GM12878 (cell line): Measurements from ENCODE around the gene BORCS8. TPM values are rescaled to one million over a fixed set of nuclear protein-coding genes. Genes with fewer than 3 reads are reported as not detected.

ENCODE experiments used
- ASH2L ChIP-seq: fragments of 300-600, 200-600 bp; sonication (generic); IDR thresholded peaks from 2 replicates; pipeline ENCODE4 v1.6.1; 2017; ENCODE audit warnings: low read depth, mild to moderate bottlenecking, borderline replicate concordance
- BRCA1 ChIP-seq: IDR thresholded peaks from 2 replicates; pipeline ENCODE4 v1.6.1; 2011; ENCODE audit warnings: low read depth, low read length, improper control_type of control experiment
- EED ChIP-seq: sonication (generic); IDR thresholded peaks from 2 replicates; pipeline ENCODE4 v1.6.1; 2016; ENCODE audit warnings: antibody characterized with exemption, low read depth
- ETV6 ChIP-seq, 2 experiments: fragments of 450-650 bp in 1 of 2; IDR thresholded peaks in 1 of 2; conservative IDR thresholded peaks in 1 of 2; 2 replicates each; pipeline ENCODE4 v1.6.1; 2014; ENCODE audit warnings: antibody characterized with exemption in 1 of 2, borderline replicate concordance in 1 of 2, low read depth in 1 of 2, mild to moderate bottlenecking in 1 of 2, moderate library complexity in 1 of 2
- GABPA ChIP-seq: IDR thresholded peaks from 2 replicates; pipeline ENCODE4 v1.6.1; 2014; ENCODE audit warnings: antibody characterized with exemption, low read depth, mild to moderate bottlenecking, inconsistent platforms
- LARP7 ChIP-seq: fragments of 450-650 bp; IDR thresholded peaks from 2 replicates; pipeline ENCODE4 v1.6.1; 2017; ENCODE audit warnings: mild to moderate bottlenecking
- PAX8 ChIP-seq: fragments of 450-650 bp; IDR thresholded peaks from 2 replicates; pipeline ENCODE4 v1.6.1; 2017; ENCODE audit warnings: mild to moderate bottlenecking, moderate library complexity
- RB1 ChIP-seq: fragments of 450-650 bp; formaldehyde crosslinking; IDR thresholded peaks from 2 replicates; pipeline ENCODE4 v1.6.1; 2017; ENCODE audit warnings: mild to moderate bottlenecking, borderline replicate concordance
- RUNX3 ChIP-seq: IDR thresholded peaks from 2 replicates; pipeline ENCODE4 v1.6.1; 2012; ENCODE audit warnings: low read length, inconsistent platforms
- SREBF1 ChIP-seq: IDR thresholded peaks from 2 replicates; pipeline ENCODE4 v1.6.1; 2012; ENCODE audit warnings: mild to moderate bottlenecking, low read length
- TARDBP ChIP-seq: IDR thresholded peaks from 2 replicates; pipeline ENCODE4 v1.6.1; 2016; ENCODE audit warnings: borderline replicate concordance
- YBX1 ChIP-seq: fragments of 450-650 bp; IDR thresholded peaks from 2 replicates; pipeline ENCODE4 v1.6.1; 2016; ENCODE audit warnings: antibody characterized with exemption
- polyA plus RNA-seq, 11 experiments: library from polyadenylated mRNA; depleted of rRNA in 4 of 11; unstranded in 6 of 11; stranded (reverse) in 5 of 11; fragments of >200 nt; fragmentation: Nextera tagmentation in 4 of 11; fragmentation: Illumina TruSeq in 1 of 11; extraction: Ambion mirVana in 4 of 11; extraction: Trizol in 1 of 11; gene quantifications; 1 replicate in 1 of 11; 2 replicates in 10 of 11; pipeline versions ENCODE4 v1.2.1 to v1.2.3, GENCODE V29; 2011 to 2016; ENCODE audit warnings: inconsistent platforms in 2 of 11, missing spikeins in 2 of 11, low read depth in 1 of 11
- total RNA-seq, 4 experiments: library from RNA; depleted of rRNA in 3 of 4; stranded (reverse); fragments of >200 nt in 3 of 4; fragmentation: Illumina TruSeq in 1 of 4; extraction: Trizol in 1 of 4; gene quantifications; 2 replicates each; pipeline versions ENCODE4 v1.2.1 to v1.2.3, GENCODE V29; 2013 to 2021
- TF ChIP-seq, protein P1 (sequence below): IDR thresholded peaks from 2 replicates; pipeline ENCODE4 v1.6.1; 2011; ENCODE audit warnings: mild to moderate bottlenecking, low read depth, low read length, moderate library complexity; ENCODE audit not compliant: insufficient replicate concordance
- TF ChIP-seq, protein P2 (sequence below): IDR thresholded peaks from 2 replicates; pipeline ENCODE4 v1.6.1; 2012; ENCODE audit warnings: low read depth, low read length, improper control_type of control experiment
- TF ChIP-seq, protein P3 (sequence below): IDR thresholded peaks from 2 replicates; pipeline ENCODE4 v1.6.1; 2012; ENCODE audit warnings: low read depth, low read length, improper control_type of control experiment
- TF ChIP-seq, protein P4 (sequence below): IDR thresholded peaks from 2 replicates; pipeline ENCODE4 v1.6.1; 2012; ENCODE audit warnings: low read length, inconsistent platforms
- TF ChIP-seq, protein P5 (sequence below): IDR thresholded peaks from 2 replicates; pipeline ENCODE4 v1.6.1; 2011; ENCODE audit warnings: borderline replicate concordance, low read depth, mild to moderate bottlenecking, moderate library complexity, low read length; ENCODE audit not compliant: insufficient read depth, poor library complexity, severe bottlenecking
- TF ChIP-seq, protein P6 (sequence below): fragments of 450-650 bp; IDR thresholded peaks from 2 replicates; pipeline ENCODE4 v1.6.1; 2017; ENCODE audit warnings: antibody characterized with exemption, mild to moderate bottlenecking, moderate library complexity

The BORCS8 gene
- total and polyA plus RNA-seq, 10 of the 15 experiments (the other 5 are each of a cell fraction or from before 2014, with no cell fraction given): 3.7 to 40.3 (median 23.4) TPM

DNA sequence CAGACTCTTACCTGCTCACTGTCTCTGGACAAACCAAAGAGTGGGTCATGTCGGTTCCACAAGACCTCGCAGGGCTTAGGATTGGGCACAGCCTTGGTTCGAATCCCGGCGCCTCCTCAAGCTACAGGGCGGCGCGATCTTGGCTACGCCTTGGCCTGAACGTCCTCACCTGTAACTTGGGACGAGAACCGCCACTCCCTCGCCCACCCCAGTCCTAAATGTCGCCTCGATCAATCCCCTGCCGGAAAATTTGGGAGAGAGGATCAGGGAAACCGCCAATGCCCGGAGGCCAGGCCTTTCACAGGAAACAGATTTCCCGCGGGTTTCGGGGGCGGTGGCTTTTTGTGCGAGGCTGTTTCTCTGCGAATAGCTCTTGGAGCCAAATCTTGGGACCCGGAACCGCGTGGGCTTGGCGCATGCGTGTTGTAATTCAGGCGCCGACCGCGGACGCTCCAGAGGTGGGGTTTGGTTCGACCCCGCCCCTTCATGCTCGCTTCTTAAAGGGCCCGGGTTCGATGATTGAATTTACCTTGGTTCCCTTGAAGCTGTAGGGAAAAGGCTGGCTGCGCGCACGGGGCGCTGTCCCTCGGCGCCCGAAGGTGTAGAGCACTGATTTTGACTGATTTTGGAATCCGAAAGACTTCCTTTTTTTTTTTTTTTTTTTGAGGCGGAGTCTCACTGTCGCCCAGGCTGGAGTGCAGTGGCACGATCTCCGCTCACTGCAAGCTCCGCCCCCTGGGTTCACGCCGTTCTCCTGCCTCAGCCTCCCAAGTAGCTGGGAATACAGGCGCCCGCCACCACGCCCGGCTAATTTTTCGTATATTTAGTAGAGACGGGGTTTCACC is 11.3 kb upstream of the BORCS8 start, which contains the start of gene NR2C2AP (continued):
- TF ChIP-seq, protein P1, sequence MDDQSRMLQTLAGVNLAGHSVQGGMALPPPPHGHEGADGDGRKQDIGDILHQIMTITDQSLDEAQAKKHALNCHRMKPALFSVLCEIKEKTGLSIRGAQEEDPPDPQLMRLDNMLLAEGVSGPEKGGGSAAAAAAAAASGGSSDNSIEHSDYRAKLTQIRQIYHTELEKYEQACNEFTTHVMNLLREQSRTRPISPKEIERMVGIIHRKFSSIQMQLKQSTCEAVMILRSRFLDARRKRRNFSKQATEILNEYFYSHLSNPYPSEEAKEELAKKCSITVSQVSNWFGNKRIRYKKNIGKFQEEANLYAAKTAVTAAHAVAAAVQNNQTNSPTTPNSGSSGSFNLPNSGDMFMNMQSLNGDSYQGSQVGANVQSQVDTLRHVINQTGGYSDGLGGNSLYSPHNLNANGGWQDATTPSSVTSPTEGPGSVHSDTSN: no peak
- TF ChIP-seq, protein P2, sequence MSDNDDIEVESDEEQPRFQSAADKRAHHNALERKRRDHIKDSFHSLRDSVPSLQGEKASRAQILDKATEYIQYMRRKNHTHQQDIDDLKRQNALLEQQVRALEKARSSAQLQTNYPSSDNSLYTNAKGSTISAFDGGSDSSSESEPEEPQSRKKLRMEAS: no peak
- TF ChIP-seq YBX1: no peak
- no peak for TF ChIP-seq ASH2L
- TF ChIP-seq, protein P3, sequence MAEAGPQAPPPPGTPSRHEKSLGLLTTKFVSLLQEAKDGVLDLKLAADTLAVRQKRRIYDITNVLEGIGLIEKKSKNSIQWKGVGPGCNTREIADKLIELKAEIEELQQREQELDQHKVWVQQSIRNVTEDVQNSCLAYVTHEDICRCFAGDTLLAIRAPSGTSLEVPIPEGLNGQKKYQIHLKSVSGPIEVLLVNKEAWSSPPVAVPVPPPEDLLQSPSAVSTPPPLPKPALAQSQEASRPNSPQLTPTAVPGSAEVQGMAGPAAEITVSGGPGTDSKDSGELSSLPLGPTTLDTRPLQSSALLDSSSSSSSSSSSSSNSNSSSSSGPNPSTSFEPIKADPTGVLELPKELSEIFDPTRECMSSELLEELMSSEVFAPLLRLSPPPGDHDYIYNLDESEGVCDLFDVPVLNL: no peak
- TF ChIP-seq GABPA: 0 out of 2 replicates have a peak, but pooled peaks have one; percentile 27
- TF ChIP-seq, protein P4, sequence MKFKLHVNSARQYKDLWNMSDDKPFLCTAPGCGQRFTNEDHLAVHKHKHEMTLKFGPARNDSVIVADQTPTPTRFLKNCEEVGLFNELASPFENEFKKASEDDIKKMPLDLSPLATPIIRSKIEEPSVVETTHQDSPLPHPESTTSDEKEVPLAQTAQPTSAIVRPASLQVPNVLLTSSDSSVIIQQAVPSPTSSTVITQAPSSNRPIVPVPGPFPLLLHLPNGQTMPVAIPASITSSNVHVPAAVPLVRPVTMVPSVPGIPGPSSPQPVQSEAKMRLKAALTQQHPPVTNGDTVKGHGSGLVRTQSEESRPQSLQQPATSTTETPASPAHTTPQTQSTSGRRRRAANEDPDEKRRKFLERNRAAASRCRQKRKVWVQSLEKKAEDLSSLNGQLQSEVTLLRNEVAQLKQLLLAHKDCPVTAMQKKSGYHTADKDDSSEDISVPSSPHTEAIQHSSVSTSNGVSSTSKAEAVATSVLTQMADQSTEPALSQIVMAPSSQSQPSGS: no peak
- peak; percentile 59 for TF ChIP-seq RUNX3
- no peak for TF ChIP-seq PAX8
- no peak for TF ChIP-seq BRCA1
- TF ChIP-seq, protein P5, sequence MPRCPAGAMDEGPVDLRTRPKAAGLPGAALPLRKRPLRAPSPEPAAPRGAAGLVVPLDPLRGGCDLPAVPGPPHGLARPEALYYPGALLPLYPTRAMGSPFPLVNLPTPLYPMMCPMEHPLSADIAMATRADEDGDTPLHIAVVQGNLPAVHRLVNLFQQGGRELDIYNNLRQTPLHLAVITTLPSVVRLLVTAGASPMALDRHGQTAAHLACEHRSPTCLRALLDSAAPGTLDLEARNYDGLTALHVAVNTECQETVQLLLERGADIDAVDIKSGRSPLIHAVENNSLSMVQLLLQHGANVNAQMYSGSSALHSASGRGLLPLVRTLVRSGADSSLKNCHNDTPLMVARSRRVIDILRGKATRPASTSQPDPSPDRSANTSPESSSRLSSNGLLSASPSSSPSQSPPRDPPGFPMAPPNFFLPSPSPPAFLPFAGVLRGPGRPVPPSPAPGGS: peak; percentile 72
- no peak for TF ChIP-seq ETV6 (conservative IDR thresholded peaks at IDR 0.05 in 1 of 2, IDR thresholded peaks at IDR 0.05 in 1 of 2; ENCODE audit: borderline replicate concordance in 1 of 2, low read depth in 1 of 2)
- TF ChIP-seq, protein P6, sequence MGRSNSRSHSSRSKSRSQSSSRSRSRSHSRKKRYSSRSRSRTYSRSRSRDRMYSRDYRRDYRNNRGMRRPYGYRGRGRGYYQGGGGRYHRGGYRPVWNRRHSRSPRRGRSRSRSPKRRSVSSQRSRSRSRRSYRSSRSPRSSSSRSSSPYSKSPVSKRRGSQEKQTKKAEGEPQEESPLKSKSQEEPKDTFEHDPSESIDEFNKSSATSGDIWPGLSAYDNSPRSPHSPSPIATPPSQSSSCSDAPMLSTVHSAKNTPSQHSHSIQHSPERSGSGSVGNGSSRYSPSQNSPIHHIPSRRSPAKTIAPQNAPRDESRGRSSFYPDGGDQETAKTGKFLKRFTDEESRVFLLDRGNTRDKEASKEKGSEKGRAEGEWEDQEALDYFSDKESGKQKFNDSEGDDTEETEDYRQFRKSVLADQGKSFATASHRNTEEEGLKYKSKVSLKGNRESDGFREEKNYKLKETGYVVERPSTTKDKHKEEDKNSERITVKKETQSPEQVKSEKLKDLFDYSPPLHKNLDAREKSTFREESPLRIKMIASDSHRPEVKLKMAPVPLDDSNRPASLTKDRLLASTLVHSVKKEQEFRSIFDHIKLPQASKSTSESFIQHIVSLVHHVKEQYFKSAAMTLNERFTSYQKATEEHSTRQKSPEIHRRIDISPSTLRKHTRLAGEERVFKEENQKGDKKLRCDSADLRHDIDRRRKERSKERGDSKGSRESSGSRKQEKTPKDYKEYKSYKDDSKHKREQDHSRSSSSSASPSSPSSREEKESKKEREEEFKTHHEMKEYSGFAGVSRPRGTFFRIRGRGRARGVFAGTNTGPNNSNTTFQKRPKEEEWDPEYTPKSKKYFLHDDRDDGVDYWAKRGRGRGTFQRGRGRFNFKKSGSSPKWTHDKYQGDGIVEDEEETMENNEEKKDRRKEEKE: no peak
- TF ChIP-seq RB1: no peak
- TF ChIP-seq TARDBP: no peak
- no peak for TF ChIP-seq SREBF1
- peak; percentile 57 for TF ChIP-seq EED
- no peak for TF ChIP-seq LARP7
